NCI-H1436 treated with DMSO at 0.1 percent for 48 hours (cell line): ENCODE data around the gene DNAH1.

Source experiments
- DNase-seq: peaks from one replicate; lab custom pipeline; 2025; lab: John Stamatoyannopoulos, UW

DNAH1 gene

DNA sequence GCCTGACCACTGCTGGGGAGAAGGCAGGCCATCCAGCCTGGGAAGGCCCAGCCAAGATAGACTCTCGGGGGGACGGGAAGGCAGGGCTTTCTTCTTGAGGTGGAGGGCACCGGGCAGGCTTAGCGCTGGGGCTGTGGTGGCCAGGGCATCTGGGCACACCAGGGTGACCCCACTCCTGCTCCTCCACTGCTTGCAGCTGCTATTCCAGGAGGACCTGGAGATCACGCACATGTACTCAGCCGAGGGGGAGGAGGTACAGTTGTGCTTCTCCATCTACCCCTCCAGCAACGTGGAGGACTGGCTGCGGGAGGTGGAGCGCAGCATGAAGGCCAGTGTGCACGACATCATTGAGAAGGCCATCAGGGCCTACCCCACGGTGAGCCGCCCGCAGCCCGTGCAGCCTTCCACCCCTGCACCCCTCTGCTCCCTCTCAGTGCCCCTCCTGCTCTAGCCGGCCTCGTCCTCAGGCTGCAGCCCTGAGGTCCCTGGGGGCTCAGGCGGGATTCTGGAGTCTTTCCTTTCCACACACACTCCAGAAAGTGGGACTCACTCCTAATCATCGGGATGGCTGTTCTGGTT lies 42.3 kb downstream of the DNAH1 start:
- DNase-seq: no peak

DNA sequence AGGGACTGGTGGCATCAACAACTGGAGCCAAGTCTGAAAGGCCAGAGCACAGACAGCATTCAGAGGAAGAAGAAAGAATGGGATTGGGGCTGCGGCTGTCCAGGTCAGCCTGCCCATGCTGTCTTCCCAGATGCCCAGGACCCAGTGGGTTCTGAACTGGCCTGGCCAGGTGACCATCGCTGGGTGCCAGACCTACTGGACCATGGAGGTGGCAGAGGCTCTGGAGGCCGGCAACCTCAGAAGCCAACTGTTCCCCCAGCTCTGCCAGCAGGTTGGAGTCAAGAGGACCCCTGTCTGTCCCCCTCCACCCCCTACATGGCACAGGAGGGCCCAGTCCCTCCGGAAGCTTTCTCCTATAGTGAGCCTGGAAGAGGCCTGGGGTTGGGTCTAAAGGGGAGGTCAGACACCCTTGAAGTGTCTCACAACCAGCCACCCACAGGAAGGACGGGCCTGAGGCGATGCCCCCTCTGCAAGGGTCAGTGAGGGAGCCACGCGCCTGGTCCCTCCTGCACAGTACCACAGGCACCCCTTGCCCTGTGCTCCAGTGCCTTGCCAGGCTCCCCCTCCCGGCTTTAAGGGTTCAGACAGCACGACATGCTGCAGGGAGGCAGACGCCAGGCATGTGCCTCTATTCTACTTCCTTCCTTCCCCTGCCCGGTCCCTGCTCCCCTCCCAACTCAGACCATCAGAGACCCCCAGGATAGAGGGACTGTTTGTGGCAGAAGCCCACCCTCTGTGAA lies 43.2 kb downstream of the DNAH1 start:
- no peak for DNase-seq

DNA sequence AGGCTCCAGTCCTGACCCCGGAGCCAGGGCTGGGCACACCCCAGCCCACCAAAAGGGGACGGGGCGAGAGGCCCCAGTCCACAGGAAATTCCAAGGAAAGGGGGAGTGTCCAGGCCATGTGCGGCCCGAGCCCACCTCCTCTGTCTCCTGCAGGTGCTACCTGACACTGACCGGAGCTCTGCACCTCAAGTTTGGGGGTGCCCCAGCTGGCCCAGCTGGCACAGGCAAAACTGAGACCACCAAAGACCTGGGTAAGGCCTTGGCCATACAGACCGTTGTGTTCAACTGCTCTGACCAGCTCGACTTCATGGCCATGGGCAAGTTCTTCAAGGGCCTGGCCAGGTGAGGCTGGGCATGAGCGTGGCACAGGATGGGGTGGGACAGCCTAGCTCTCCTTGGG lies 44.9 kb downstream of the DNAH1 start:
- no peak for DNase-seq

DNA sequence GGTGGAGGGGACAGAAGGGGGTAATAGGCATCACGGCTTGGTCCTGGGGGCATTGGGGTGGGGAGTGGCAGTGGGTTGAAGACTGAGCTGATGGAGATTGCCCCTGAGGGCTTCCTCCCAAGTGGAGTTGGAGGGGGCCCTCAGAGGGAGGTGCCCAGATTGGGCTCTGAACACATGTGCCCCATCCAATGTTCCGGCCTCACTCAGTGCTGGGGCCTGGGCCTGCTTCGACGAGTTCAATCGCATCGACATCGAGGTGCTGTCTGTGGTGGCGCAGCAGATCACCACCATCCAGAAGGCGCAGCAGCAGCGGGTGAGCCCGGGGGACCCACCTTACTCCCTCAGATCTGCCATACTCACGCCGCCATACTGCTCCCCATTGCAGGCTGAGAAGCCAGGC lies 45.3 kb downstream of the DNAH1 start:
- no peak for DNase-seq

DNA sequence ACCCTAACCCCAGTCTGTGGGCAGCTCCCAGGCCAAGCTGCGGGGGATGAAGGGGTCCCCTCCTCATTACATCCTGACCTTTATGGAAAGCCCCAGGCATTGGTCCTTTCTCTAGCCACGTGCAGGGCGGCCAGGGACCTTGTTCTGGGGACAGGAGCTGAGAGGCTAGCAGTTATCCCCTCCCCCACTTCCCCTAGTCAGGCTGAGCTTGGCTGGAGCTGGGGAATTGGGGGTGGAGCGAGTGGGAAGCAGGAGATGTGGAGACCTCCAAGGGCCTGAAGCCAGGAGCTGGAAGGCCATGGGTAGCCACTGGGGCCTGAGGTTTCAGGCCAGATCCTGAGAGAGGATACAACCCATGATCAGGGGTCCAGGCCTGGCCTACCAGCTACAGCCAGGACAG lies 45.8 kb downstream of the DNAH1 start:
- DNase-seq: no peak

DNA sequence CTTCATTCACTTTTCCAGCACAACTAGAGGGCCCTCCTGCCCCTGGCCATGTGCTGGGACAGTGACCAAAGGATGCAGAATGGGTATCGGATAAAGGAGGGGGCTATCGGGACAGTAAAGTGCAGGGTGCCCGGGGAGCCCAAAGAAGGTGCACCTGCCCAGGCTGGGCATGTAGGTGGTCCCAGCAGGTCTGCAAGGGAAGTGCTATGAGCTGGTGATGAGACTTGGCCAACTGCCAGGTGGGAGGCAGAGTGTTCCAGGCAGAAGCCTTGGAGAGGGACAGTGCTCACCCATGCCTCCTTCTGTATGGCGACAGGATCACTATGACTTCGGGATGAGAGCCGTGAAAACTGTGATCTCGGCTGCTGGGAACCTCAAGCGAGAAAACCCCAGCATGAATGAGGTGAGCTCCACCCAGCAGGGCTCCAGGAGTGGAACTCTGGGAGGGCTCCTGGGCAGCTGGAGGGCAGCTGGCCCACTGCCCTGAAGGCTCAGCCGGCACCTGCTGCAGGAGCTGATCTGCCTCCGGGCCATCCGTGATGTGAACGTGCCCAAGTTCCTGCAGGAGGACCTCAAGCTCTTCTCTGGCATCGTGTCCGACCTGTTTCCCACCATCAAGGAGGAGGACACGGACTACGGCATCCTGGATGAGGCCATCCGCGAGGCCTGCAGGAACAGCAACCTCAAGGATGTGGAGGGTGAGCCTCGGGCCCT lies 48.4 kb downstream of the DNAH1 start:
- DNase-seq: no peak

DNA sequence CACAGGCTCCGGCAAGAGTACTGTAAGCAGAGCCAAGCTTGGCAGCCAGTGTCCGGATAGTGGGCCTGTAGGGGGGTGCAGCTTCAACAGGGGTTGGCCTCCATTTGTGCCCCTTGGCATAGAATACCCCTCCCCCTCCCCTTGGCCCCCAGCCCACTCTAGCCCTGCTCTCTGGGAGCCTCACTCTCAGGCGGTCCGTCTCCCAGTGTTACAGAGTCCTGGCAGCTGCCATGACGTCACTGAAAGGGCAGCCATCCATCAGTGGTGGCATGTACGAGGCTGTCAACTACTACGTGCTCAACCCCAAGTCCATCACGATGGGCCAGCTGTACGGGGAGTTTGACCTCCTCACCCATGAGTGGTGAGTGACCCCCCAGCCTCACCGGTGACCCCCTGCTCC lies 50.4 kb downstream of the DNAH1 start:
- no peak for DNase-seq

DNA sequence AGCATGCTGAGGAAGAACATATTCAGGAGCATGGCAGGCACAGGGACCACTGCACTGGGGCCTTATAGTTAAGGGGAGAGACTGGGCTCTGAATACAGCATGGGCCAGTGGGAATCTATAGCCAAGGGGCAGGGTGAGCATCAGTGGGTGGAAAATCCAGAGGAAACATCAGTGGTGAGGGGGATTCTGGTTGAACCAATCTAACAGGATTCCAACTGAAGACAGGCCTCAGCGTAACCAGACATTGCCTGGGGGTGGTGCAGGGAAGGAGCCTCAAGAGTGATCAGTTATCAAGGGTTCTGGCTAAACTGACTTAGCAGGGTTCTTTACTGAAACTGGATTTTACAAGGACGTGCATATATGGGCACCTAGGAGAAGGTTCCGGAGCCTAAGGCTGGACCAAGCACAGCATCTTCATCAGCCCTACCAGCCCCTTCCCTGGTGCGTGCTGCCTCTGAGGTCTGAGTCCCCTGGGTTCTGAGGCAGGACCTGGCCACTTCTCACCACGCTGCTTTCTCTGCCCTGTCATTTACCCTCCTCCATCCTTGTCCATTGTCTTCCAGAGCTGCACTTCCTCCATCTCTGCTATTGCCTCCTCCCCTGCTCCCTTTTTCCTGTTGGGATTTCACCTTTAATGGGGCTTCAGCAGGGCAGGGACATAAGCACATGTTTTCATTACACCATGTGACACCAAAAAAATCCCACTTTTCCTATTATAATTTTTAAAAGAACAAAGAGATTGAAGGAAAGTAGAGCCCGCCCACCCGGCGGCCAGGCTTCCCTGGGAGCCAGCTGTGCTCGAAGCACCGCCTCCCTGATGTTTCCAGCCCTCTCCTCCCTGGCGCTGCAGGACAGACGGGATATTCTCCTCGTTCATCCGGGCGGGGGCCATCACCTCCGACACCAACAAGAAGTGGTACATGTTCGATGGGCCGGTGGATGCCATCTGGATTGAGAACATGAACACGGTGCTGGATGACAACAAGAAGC lies 52.1 kb downstream of the DNAH1 start:
- no peak for DNase-seq

DNA sequence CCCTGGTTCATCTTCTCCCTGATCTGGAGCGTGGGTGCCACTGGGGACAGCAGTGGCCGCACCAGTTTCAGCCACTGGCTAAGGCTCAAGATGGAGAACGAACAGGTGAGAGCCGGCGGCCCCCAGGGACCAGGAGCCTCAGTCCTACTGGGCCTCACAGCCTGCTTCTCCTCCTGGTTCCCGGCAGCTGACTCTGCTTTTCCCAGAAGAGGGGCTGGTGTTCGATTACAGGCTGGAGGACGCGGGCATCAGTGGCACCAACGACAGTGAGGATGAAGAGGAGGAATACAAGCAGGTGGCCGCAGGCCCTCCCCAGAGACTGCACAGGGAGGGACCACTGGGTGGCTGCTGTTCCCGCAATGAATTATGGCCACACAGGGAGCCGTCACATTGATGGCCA lies 54.4 kb downstream of the DNAH1 start:
- no peak for DNase-seq

DNA sequence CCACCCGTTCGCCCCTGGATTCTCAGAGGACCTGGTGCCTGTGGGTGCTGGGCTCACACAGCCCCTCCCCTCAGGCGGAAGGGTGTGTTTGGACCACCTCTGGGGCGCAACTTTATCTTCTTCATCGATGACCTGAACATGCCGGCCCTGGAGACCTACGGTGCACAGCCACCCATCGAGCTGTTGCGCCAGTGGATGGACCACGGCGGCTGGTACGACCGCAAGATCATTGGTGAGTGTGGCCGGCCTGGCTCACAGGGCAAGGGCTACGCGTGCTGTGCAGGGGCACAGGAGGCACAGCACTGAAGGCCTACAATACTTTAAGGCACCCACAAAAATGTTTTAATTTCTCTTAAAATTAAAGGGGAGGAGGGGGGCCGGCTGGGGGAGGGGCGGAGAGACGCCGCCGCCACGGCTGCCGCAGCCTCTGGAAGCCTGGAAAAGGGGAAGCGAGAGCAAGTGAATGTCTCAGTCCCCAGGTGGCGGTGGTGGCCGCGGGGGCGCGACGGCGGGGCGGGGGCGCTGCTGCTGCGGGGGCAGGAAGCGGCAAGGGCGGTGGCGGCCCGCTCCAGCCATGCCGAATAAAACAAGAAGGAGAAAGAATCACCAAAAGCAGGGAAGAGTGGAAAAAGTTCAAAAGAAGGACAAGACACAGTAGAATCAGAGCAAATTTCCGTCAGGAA lies 56.8 kb downstream of the DNAH1 start:
- DNase-seq: no peak

DNA sequence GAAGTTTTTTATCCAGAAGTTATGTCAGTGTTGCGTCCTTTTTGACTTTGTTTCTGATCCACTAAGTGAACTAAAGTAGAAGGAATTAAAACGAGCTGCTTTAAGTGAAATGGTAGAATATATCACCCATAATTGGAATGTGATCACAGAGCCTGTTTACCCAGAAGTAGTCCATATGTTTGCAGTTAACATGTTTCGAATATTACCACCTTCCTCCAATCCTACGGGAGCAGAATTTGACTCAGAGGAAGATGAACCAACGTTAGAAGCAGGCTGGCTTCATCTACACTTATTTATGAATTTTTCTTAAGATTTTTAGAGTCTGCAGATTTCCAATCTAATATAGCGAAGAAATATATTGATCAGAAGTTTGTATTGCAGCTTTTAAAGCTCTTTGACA lies 57.6 kb downstream of the DNAH1 start:
- no peak for DNase-seq

DNA sequence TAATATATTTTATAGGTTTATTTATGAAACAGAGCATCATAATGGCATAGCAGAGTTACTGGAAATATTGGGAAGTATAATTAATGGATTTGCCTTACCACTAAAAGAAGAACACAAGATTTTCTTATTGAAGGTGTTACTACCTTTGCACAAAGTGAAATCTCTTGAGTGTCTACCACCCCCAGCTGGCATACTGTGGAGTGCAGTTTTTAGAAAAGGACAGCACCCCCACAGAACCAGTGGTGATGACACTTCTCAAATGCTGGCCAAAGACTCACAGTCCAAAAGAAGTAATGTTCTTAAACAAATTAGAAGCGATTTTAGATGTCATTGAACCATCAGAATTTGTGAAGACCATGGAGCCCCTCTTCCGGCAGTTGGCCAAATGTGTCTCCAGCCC lies 58.1 kb downstream of the DNAH1 start:
- no peak for DNase-seq

DNA sequence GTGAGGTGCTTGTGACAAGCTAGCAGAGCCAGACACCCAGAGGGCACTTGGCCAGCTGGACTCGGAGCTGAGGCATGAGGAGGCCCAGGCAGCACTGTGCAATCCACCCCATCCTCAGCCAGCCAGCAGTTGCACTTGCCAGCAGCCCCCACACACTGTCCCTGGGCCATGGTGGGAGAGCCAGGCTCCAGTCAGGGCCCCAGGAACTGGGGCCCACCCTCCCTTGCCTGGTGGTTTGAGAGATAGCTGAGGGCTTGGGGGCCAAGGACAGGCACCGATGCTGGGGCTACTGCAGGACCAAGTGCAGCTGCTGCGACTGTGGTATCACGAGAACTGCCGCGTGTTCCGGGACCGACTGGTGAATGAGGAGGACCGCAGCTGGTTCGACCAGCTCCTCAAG lies 63.5 kb downstream of the DNAH1 start:
- DNase-seq: no peak

DNA sequence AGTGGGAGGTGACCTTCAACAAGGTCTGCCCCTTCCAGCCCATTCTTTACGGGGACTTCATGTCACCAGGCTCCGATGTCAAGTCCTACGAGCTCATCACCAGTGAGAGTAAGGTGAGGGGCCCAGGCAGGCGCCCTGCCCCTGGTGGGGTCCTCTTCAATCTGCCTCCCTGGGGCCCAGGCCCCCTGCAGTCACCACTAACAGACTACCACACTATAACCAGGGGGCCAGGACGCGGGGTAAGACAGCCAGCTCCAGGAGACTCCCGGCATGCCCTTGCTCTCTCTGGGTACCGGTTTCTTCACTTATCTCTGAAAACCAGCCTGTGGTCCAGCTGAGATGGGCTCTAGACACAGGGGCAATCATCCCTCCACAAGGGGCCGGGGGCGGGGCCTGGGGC lies 63.9 kb downstream of the DNAH1 start:
- no peak for DNase-seq

DNA sequence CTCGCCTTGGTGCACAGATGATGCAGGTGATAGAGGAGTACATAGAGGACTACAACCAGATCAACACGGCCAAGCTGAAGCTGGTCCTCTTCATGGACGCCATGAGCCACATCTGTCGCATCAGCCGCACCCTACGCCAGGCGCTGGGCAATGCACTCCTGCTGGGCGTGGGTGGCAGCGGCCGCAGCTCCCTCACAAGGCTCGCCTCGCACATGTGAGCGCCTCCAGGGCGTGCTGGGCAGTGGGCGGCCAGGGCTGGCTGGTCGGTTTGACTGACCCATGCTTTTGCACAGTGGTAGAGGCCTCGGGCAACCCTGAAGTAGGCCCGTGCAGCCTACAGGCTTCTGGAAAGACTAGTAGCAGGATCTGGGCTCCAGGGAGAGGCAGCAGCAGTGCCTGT lies 65.5 kb downstream of the DNAH1 start:
- no peak for DNase-seq

DNA sequence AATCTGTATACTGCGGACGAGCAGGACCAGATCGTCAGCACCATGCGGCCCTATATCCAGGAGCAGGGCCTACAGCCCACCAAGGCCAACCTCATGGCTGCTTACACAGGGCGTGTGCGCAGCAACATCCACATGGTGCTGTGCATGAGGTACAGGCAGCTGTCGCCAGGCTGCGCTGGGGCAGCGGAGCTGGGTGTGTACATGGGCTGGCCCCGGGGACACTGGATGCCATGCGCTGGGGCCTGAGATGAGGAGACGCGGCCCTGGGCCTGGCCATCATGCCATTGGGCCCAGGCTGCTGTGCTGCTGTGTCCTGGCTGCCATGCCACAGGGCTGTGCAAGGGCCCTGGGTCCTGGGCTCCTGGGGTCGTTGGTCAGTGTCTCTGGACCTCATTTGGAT lies 67.3 kb downstream of the DNAH1 start:
- no peak for DNase-seq

DNA sequence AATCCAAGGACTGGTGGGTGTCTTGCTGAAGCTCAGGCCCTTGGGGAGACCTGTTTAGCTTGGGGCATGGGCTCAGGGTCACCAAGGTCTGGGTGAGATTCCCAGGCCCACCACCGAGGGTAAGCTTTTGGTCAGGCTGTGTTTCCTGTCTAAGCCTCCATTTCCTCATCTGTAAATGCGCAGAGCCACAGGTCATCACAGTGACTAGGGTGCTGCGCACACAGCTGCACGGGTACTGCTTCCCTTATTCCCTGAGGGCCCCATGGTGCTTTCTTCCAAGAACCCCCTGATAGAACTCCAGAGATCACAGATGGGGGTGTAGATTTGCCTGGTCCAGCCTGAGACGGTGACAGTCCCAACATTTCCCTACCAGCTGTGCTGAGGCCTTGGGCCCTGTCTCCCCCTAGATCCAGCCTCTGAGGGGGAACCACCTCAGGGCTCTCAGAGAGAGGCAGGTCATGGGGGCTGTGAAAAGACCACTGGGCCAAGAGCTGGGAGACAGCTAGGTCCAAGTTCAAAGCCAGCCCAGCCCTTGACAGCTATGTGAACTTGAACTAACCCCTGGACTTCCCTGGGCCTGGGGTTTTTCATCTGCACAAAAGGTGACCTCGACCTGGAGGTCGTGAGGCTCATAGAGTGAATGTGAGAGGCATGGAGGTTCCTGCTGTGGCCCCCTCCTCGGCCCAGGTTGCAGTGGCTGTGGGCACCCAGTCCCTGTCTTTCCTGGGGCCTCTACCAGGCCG lies 68.1 kb downstream of the DNAH1 start:
- DNase-seq: no peak

DNA sequence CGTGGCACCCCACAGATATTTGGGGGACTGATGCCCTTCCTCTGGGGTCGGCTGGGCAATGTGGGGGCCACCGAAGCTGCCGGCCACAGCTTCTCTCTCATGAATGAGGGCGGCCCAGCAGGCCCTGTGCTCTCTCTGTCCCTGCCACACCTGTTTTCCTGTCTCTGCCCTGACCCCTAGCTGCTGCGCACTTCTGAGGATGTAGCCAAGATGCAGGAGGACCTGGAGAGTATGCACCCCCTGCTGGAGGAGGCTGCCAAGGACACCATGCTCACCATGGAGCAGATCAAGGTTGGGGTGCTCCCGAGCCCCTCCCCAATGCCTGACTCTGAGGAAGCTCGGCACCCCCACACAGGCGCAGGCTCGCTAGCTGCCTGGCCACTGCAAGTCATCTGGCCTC lies 69.0 kb downstream of the DNAH1 start:
- DNase-seq: no peak

DNA sequence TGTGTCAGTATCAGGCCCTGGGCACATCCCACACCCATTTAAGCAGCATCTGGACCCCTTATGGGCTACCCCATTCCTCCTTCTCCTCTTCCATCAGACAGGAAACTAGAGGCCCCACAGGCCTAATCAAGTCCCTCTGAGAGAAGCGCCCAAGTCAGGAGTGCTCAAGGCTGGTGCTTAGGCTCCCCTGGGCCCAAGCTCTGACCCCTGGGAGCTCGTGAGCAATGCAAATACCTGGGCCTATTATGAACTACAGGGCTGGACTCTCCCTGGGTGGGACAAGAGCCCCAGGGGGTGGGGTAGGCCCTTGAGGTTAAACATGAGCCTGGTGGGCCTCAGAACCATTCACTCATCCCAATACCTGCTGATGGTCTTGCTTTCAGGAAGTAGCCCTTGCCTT lies 71.4 kb downstream of the DNAH1 start:
- DNase-seq: no peak

DNA sequence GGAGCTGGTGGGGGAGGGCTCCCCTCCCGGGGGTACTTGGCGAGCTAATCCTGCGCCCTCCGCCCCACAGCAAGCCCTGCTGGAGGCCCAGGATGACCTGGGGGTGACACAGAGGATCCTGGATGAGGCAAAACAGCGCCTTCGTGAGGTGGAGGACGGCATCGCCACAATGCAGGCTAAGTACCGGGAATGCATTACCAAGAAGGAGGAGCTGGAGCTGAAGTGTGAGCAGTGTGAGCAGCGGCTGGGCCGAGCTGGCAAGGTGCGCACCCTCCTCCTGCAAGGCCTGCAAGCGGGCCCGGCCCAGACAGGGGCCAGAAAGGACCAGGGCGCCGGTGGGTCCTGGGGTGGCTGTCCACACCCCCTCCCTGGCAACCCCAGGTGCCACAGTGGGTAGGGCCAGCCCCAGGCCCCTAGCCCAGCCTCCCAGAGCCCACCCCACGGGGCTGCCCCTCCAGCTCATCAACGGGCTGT lies 72.3 kb downstream of the DNAH1 start:
- DNase-seq: no peak

DNA sequence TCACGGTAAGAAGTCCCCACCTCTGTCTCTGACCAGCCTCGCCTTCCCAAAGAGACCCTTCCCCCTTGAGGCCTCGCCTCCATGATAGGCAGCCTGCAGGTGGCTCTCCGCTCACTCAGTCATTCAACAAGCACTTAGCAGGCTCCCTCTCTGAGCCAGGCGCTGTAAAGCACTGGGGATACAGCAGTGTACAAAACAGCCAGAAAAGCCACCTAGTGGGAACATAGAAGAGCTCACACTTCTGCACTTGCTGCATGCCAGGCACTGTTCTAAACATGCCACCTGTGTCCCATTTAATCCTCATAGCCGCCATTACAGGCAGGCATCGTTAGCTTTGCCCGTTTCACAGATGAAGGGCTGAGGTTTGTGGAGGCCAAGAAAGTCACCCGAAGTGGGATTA lies 72.8 kb downstream of the DNAH1 start:
- no peak for DNase-seq
